ENCODE measurements around the gene IRGQ. TPM values are rescaled to one million over a fixed set of nuclear protein-coding genes. Genes with fewer than 3 reads are reported as not detected.
A peak's percentile ranks its signal among the peaks of the same experiment; 100 is the strongest.
"Not testable (repeated sequence)": the region's sequence is repeated elsewhere in the genome, so short reads cannot be mapped to it uniquely, and the experiment has no call there.

The IRGQ gene
- total RNA-seq, 1 experiment from 2014 or later: 13.3 TPM

- DNase-seq: no peak
Observed at GRCh38 chr19:43610493-43610892, 14.6 kb upstream of the IRGQ start.

GRCh38 chr19:43609872-43610271, 13.9 kb upstream of the IRGQ start:
- Histone ChIP-seq H3K36me3 (peaks cover 31% of the 10 kb centered on the region), H3K9me3 (no peaks in the 10 kb centered on the region), H3K27me3 (no peaks in the 10 kb centered on the region), H3K4me3 (no peak overlapping the region)
- DNase-seq: no peak

More at GRCh38 chr19:43610493-43610892, 14.6 kb upstream of the IRGQ start:
- H3K27me3 ChIP-seq: no peaks in the 10 kb centered on the region
- no peaks in the 10 kb centered on the region for H3K9me3 ChIP-seq
- no peak overlapping the region for H3K4me3 ChIP-seq
- peaks cover 31% of the 10 kb centered on the region for H3K36me3 ChIP-seq

- Histone ChIP-seq H3K9me3 (no peaks in the 10 kb centered on the region), H3K27me3 (no peaks in the 10 kb centered on the region), H3K36me3 (peaks cover 22% of the 10 kb centered on the region), H3K4me3 (no peak overlapping the region)
- no peak for DNase-seq
Observed at GRCh38 chr19:43607238-43608205, 11.6 kb upstream of the IRGQ start.

- no peaks in the 10 kb centered on the region for H3K27me3 ChIP-seq
- H3K36me3 ChIP-seq: peaks cover 19% of the 10 kb centered on the region
- H3K9me3 ChIP-seq: no peaks in the 10 kb centered on the region
- DNase-seq: no peak
- no peak overlapping the region for H3K4me3 ChIP-seq
Observed at GRCh38 chr19:43606569-43607229, 10.8 kb upstream of the IRGQ start.

- DNase-seq: no peak
- Histone ChIP-seq H3K27me3 (no peaks in the 10 kb centered on the region), H3K36me3 (peaks cover 24% of the 10 kb centered on the region), H3K4me3 (no peak overlapping the region), H3K9me3 (no peaks in the 10 kb centered on the region)
Observed at GRCh38 chr19:43605875-43606568, 10.1 kb upstream of the IRGQ start.

- H3K4me3 ChIP-seq, H3K9me3 ChIP-seq, DNase-seq, H3K27me3 ChIP-seq: not testable (repeated sequence)
- H3K36me3 ChIP-seq: peaks cover 36% of the 10 kb centered on the region
Observed at GRCh38 chr19:43600326-43600725, 4.4 kb upstream of the IRGQ start.

GRCh38 chr19:43599635-43600295, 3.8 kb upstream of the IRGQ start:
- DNase-seq: no peak
- no peak overlapping the region for H3K4me3 ChIP-seq
- H3K27me3 ChIP-seq: no peaks in the 10 kb centered on the region
- H3K36me3 ChIP-seq: peaks cover 38% of the 10 kb centered on the region
- H3K9me3 ChIP-seq: no peaks in the 10 kb centered on the region

- Histone ChIP-seq H3K36me3 (peaks cover 50% of the 10 kb centered on the region), H3K9me3 (no peaks in the 10 kb centered on the region), H3K4me3 (no peak overlapping the region), H3K27me3 (no peaks in the 10 kb centered on the region)
- no peak for DNase-seq
Observed at GRCh38 chr19:43598445-43599240, 2.7 kb upstream of the IRGQ start.

GRCh38 chr19:43597876-43598275, 1.9 kb upstream of the IRGQ start:
- no peak for DNase-seq
- H3K36me3 ChIP-seq: peaks cover 55% of the 10 kb centered on the region
- peak overlapping the region; percentile 66 for H3K4me3 ChIP-seq

GRCh38 chr19:43596842-43597461, 1.0 kb upstream of the IRGQ start:
- no peak for DNase-seq

More at GRCh38 chr19:43597876-43598275, 1.9 kb upstream of the IRGQ start:
- Histone ChIP-seq H3K27me3 (no peaks in the 10 kb centered on the region), H3K9me3 (no peaks in the 10 kb centered on the region)

GRCh38 chr19:43595605-43595998, 332 bp downstream of the IRGQ start:
- H3K9me3 ChIP-seq: no peaks in the 10 kb centered on the region
- H3K36me3 ChIP-seq: peaks cover 50% of the 10 kb centered on the region
- no peak for DNase-seq
- no peaks in the 10 kb centered on the region for H3K27me3 ChIP-seq
- H3K4me3 ChIP-seq: peak overlapping the region; percentile 66

More at GRCh38 chr19:43596842-43597461, 1.0 kb upstream of the IRGQ start:
- Histone ChIP-seq H3K27me3 (no peaks in the 10 kb centered on the region), H3K4me3 (peak overlapping the region; percentile 66), H3K36me3 (peaks cover 57% of the 10 kb centered on the region), H3K9me3 (no peaks in the 10 kb centered on the region)

- no peaks in the 10 kb centered on the region for H3K27me3 ChIP-seq
- peak overlapping the region; percentile 66 for H3K4me3 ChIP-seq
- peak; percentile 62 for DNase-seq
- H3K36me3 ChIP-seq: peaks cover 46% of the 10 kb centered on the region
- no peaks in the 10 kb centered on the region for H3K9me3 ChIP-seq
Observed at GRCh38 chr19:43594710-43595604, 977 bp downstream of the IRGQ start.

- Histone ChIP-seq H3K4me3 (peak overlapping the region; percentile 66), H3K27me3 (no peaks in the 10 kb centered on the region), H3K36me3 (peaks cover 47% of the 10 kb centered on the region), H3K9me3 (no peaks in the 10 kb centered on the region)
- no peak for DNase-seq
Observed at GRCh38 chr19:43594081-43594697, 1.7 kb downstream of the IRGQ start.

GRCh38 chr19:43592800-43593350, 3.1 kb downstream of the IRGQ start:
- Histone ChIP-seq H3K27me3 (no peaks in the 10 kb centered on the region), H3K36me3 (peaks cover 41% of the 10 kb centered on the region), H3K9me3 (no peaks in the 10 kb centered on the region), H3K4me3 (no peak overlapping the region)
- no peak for DNase-seq
